GM10248 (cell line): Measurements from ENCODE around the gene SOAT2.

Experiments
- CTCF ChIA-PET: fragments of 300-600 bp; sonication (Branson Sonifier 250); formaldehyde crosslinking; extraction: SDS; loops from one replicate; lab custom pipeline; 2021; ENCODE audit warnings: antibody characterized with exemption; lab: Yijun Ruan, JAX
- POLR2A ChIA-PET: fragments of 350-650 bp; sonication (Branson Sonifier 250); formaldehyde crosslinking; extraction: SDS; loops from one replicate; lab custom pipeline; 2020; ENCODE audit warnings: antibody characterized with exemption; lab: Yijun Ruan, JAX
- DNase-seq: peaks from one replicate; pipeline ENCODE4 v3.0.0; 2012; ENCODE audit errors: extremely low spot score
- CTCF ChIP-seq: IDR thresholded peaks from 2 replicates; pipeline ENCODE4 v1.5.1; 2012; ENCODE audit warnings: mild to moderate bottlenecking, low read depth; ENCODE audit errors: extremely low read depth, missing control alignments, control extremely low read depth

Gene SOAT2

GRCh38 chr12:53097564-53098353, 5.5 kb upstream of the SOAT2 start, which contains the start of gene IGFBP6:
Gene IGFBP6 (plus strand): TSS chr12:53097667. CDS start chr12:53097718, 51 bp downstream.
- POLR2A ChIA-PET = no interaction called here
- CTCF ChIA-PET = interaction anchor here (0.7 to 17.2 kb wide), 14 partner anchors 11 to 213 kb away, joined by 3 to 294 read pairs (median 6); partner anchors contain the start of gene SPRYD3
- peak; percentile 65 for DNase-seq
- no peak for TF ChIP-seq CTCF

GRCh38 chr12:53098354-53098981, 4.8 kb upstream of the SOAT2 start:
- POLR2A ChIA-PET = no interaction called here
- DNase-seq = peak; percentile 17
- no peak for TF ChIP-seq CTCF
- CTCF ChIA-PET = interaction anchor here (0.7 to 17.2 kb wide), 32 partner anchors 8 to 247 kb away, joined by 3 to 294 read pairs (median 4); partner anchors contain the start of gene SPRYD3

GRCh38 chr12:53099071-53099882, 4.0 kb upstream of the SOAT2 start:
- DNase-seq = peak; percentile 86
- ChIA-PET POLR2A (interaction anchor here (0.8 kb wide), 1 partner anchor 20 kb away, joined by 3 read pairs; the partner anchor contains the start of gene SPRYD3), CTCF (interaction anchor here (0.7 to 17.2 kb wide), 33 partner anchors 9 to 246 kb away, joined by 3 to 294 read pairs (median 4); partner anchors contain the start of gene SPRYD3)
- TF ChIP-seq CTCF = peak; percentile 93

GRCh38 chr12:53100466-53101151, 2.7 kb upstream of the SOAT2 start:
- ChIA-PET POLR2A (no interaction called here), CTCF (interaction anchor here (1.0 to 17.2 kb wide), 12 partner anchors 9 to 215 kb away, joined by 3 to 294 read pairs (median 7); no protein-coding TSS in a partner anchor)
- no peak for TF ChIP-seq CTCF
- no peak for DNase-seq

- CTCF ChIA-PET = interaction anchor here (1.0 to 17.2 kb wide), 4 partner anchors 16 to 216 kb away, joined by 3 to 294 read pairs (median 32); no protein-coding TSS in a partner anchor
- POLR2A ChIA-PET = no interaction called here
- no peak for DNase-seq
- TF ChIP-seq CTCF = no peak
Observed at GRCh38 chr12:53101266-53101665, 2.0 kb upstream of the SOAT2 start.
